NCI-H2107 treated with DMSO at 0.1 percent for 48 hours (cell line): ENCODE results near the gene FTSJ3.
"Not testable (repeated sequence)": the region's sequence is repeated elsewhere in the genome, so short reads cannot be mapped to it uniquely, and the experiment has no call there.

Experiments
- DNase-seq: peaks from one replicate; lab custom pipeline; 2025; ENCODE audit not compliant: unreplicated experiment; lab: John Stamatoyannopoulos, UW

The FTSJ3 gene, protein sequence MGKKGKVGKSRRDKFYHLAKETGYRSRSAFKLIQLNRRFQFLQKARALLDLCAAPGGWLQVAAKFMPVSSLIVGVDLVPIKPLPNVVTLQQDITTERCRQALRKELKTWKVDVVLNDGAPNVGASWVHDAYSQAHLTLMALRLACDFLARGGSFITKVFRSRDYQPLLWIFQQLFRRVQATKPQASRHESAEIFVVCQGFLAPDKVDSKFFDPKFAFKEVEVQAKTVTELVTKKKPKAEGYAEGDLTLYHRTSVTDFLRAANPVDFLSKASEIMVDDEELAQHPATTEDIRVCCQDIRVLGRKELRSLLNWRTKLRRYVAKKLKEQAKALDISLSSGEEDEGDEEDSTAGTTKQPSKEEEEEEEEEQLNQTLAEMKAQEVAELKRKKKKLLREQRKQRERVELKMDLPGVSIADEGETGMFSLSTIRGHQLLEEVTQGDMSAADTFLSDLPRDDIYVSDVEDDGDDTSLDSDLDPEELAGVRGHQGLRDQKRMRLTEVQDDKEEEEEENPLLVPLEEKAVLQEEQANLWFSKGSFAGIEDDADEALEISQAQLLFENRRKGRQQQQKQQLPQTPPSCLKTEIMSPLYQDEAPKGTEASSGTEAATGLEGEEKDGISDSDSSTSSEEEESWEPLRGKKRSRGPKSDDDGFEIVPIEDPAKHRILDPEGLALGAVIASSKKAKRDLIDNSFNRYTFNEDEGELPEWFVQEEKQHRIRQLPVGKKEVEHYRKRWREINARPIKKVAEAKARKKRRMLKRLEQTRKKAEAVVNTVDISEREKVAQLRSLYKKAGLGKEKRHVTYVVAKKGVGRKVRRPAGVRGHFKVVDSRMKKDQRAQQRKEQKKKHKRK

GRCh38 chr17:63827002-63827800, at the start of gene FTSJ3, which contains the start of gene PSMC5:
TSS of gene FTSJ3 (minus strand) at chr17:63827663. CDS start at chr17:63826902, 761 bp downstream.
TSS of gene PSMC5 (plus strand) at chr17:63827431. CDS start at chr17:63827491, 60 bp downstream.
- peak; percentile 96 for DNase-seq

- DNase-seq: not testable (repeated sequence)
These were observed 47.2 kb upstream of the FTSJ3 start for GRCh38 chr17:63874693-63875092.

GRCh38 chr17:63874061-63874626, 46.7 kb upstream of the FTSJ3 start:
- not testable (repeated sequence) for DNase-seq

GRCh38 chr17:63873577-63873976, 46.1 kb upstream of the FTSJ3 start, which contains the start of gene CSH2:
TSS of gene CSH2 (minus strand) at chr17:63873677. CDS start at chr17:63873614, 63 bp downstream.
- not testable (repeated sequence) for DNase-seq

- not testable (repeated sequence) for DNase-seq
These were observed 44.3 kb upstream of the FTSJ3 start for GRCh38 chr17:63871646-63872365.

DNA sequence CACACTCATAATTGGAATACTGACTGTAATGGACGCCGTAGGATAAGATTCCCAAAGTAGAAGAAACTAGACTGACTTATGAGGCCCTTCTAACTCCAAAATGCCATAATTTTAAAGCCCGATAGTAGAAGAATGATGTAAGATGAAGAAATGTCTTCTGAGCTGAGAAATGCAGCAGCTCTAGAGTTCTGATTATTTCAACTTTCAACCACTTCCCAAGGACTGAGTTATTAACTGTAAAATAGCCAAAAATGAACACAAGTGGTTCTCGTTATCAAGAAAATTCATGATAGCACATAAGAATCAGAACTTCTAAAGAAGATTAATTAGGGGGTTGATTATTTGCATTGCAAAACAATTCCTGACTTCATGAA, 42.8 kb upstream of the FTSJ3 start:
- DNase-seq: not testable (repeated sequence)

GRCh38 chr17:63869491-63870291, 42.2 kb upstream of the FTSJ3 start:
- not testable (repeated sequence) for DNase-seq

DNA sequence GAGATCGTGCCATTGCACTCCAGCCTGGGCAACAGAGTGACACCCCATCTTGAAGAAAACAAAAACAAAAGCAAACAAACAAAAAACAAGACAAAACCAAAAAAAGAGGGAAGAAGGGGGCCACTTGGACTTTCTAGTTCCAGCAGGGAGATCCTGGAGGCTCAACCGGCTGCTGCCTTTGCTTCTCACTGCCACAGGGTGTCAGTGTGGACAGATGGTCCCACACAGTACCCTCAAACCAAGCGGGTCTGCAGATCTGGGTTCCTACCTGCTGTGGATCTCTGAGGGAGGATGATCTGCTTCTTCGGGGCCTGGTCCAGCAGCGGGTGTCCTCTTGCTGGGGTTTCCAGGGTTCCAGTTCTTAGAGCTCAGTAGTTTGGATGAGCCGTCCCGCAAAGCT, 39.2 kb upstream of the FTSJ3 start:
- not testable (repeated sequence) for DNase-seq

GRCh38 chr17:63859257-63859656, 31.8 kb upstream of the FTSJ3 start:
- no peak for DNase-seq

GRCh38 chr17:63856425-63856824, 29.0 kb upstream of the FTSJ3 start:
- DNase-seq: not testable (repeated sequence)

GRCh38 chr17:63855185-63855584, 27.7 kb upstream of the FTSJ3 start:
- DNase-seq: no peak

DNA sequence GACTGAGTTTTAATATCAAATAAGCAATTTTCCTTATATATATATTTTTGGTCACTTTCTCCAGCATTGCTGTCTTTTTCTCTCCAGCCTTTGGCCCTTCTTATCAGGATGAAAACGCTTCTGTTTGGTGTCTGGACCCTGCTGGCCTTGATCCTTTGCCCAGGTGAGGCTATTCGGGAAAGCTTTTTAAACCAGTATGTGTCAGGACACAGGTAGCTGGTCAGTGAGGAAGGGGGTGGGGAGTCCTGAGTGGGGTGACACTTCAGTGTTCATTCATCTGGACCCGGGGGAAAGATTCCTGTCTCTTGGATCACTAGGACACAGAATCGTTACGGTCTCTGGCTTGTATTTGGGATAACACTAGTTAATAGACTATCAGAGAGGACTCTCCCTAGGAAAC, 27.2 kb upstream of the FTSJ3 start:
- DNase-seq: no peak

GRCh38 chr17:63853260-63853659, 25.8 kb upstream of the FTSJ3 start:
- no peak for DNase-seq

DNA sequence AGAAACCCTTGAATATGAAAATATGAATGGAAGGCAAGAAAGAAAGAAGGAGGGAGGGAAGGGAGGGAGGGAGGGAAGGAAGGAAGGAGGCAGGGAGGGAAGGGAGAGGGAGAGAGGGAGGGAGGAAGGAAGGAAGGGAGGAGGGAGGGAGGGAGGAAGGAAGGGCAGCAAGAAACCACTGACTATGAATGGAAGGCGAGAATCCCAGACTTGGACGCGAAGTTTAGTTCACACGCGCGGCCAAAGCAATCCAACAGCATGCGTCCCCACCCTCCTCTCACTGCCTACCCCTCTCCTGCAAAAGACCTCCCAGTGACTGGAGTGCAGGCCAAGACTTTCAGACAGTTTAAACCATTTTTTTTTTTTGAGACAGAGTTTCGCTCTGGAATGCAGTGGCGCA, 22.9 kb upstream of the FTSJ3 start:
- DNase-seq: no peak

DNA sequence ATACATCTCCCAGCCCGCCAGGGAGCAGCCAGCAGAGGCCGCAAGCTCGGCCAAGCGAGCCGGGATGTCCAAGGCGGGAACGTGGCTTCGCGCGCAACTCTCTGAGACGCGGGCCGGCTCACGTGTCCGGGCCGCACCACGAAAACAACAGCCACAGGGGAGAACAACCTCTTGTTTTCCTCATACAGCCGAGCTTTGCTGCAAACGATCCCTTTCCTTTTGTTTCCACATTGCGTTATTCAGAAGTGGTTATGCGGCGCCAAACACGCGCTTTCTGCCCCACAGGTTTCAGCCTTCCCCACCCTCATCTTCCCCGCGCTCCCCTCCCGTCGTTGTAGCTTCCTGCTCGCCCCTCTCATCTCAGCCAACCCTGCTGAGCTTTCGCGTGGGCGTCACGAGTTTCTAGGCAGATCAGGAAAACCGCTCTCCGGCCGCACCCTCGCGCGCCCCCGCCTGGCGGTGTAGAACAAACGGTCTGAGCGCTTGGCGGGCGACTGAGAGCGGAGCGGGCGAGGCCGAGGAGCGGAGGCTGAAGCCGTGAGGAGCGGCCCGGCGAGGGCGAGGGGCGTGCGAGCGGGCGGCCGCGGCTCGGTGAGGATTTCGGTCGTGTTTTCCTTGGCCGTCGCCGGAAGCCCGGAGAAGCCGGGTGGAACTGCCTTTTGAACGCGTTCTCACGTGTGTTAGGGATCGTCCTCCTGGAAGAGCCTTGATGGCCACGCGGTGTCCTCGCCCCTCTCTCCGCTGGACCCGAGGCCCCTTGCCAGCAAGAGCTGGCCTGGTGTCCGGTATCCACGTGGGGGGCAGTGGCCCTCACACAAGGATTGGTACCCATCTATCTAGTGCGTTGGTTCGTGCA, 21.6 kb upstream of the FTSJ3 start:
- DNase-seq: no peak

DNA sequence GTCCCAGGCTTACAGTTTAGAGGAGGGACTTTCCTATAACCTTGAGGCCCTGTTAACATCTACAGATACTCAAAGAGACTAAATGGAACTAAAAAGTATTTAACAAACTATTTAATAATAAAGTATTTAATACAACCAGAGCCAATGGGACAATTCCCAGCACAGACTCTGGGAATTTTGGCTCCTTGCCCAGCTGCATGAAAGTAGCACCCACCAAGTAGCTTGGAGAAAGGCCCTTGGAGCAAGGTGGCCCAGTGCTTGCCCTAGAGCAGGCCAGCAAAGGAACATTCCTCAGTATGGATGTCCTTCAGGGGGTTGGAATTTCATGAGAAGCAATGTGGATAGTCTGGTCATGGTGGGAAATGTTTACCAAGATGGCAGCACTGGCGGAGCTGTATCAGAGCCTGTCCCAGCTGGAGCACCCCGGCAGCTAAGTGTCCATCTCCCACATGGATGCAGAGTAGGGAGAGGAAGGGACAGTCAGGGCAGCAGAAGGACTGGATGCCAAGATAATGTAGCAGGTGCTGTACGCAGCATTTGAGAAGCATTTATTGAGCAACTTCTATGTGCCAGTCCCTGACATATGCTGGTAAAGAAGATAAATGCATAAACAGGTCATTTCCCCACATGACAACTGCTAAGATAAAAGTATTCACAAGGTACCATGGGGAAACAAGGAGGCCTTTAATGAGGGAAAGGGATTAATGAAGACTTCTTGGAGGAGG, 20.2 kb upstream of the FTSJ3 start:
- DNase-seq: no peak

- no peak for DNase-seq
These were observed 18.0 kb upstream of the FTSJ3 start for GRCh38 chr17:63845509-63845908.
